Mesenteric fat pad (tissue), 1 donor: Measurements from ENCODE around the gene TAF12. TPM values are rescaled to one million over a fixed set of nuclear protein-coding genes. Genes with fewer than 3 reads are reported as not detected.
"Not testable (repeated sequence)": the region's sequence is repeated elsewhere in the genome, so short reads cannot be mapped to it uniquely, and the experiment has no call there.

Experiments
- DNase-seq: peaks from one replicate; pipeline ENCODE4 v3.0.0-alpha.2; 2020; ENCODE audit warnings: low spot score
- long read RNA-seq: library from polyadenylated mRNA; unstranded; transcript quantifications from one replicate; pipeline ENCODE4 v2.0.0, GENCODE V29; 2020
- total RNA-seq: library from RNA; stranded (reverse); fragmentation: NEBNext Ultra II Directional; extraction: Animal tissue kit (Norgen Biotek cat#: 25700); gene quantifications from one replicate; pipeline ENCODE4 v1.2.1, GENCODE V29; 2021
- donor health status: DM: yes; HTN: yes; CAD: no.

The TAF12 gene, protein sequence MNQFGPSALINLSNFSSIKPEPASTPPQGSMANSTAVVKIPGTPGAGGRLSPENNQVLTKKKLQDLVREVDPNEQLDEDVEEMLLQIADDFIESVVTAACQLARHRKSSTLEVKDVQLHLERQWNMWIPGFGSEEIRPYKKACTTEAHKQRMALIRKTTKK
- total RNA-seq = 21.9 TPM
- long read RNA-seq, transcript TAF12-202 (6 exons, 1,334 nt) = major isoform, 45 of 52 reads
- long read RNA-seq, partial matches to known transcripts = 1 of 52 reads
- long read RNA-seq, other reads (novel, unspliced or antisense) = 5 of 52 reads

DNA sequence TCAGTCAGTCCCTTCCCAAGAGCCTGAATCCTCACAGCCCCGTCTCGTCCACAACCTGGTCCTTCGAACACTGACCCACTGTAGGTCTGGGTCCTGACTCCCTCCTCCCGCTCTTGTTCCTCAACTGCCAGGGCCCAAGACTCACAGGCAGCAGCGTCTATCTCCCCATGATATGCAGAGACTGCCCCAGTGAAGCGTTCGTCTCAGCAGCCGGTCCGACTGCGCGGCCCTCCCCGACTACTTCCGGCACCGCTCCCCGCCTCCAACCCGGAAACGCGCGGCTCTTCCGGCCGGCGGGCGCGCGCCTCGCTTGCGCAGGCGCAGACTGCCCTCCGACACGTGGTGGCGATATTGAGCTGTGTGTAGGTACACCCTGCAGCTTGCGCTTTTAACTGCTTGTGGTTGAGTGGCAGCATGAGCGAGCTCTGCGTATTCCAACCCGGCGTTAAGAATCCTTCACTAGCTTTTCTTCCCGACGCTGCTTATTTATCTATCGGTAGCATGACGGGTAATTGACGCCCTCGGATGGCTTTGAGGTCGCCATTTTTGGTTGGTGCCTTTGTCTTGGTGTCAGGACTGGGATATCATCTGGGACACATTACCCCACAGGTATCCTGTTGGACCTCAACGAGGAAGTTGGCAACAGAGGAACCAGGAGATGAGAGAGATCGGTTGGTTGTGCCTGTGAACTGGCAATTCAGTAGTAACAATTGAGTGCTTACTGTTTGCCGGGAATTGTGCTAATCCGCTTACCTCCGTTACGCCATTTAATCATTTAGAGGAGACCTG lies at the start of gene TAF12:
TSS of gene TAF12 (minus strand) at position 221 of the 789 bp plus-strand sequence. CDS start 20,986 bp downstream, outside the sequence.
- DNase-seq = peak; percentile 98

DNA sequence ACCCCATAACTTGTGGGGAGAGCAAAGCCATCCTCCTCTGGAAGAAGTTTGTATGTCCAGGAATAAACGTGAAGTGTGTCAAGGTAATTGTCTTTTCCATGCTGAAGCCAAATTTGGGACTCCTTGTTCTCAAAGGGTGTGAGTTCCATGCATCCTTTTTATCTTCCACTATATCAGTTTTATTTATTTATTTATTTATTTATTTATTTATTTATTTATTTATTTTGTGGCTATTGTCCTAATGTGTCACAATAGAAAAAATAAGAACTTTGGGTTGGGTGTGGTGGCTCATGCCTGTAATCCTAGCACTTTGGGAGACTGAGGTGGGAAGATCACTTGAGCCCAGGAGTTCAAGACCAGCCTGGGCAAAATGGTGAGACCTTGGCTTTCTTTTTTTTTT lies 48.8 kb upstream of the TAF12 start:
- not testable (repeated sequence) for DNase-seq

DNA sequence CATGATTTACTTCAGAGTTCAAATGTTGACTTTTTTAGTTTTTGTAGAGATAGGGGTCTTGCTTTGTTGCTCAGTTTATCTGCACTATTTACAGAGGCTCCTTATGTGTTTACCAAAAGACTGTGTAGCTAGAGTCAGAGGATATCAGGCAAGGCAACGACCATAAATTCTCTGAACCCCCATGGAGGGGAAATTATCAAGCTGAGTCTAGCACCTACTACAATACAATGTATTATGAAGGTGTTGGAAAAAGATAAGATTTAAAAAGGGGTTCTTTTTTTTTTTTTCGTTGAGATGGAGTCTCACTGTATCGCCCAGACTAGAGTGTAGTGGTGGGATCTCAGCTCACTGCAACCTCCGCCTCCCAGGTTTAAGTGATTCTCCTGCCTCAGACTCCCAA lies 42.1 kb upstream of the TAF12 start:
- no peak for DNase-seq

GRCh38 chr1:28682840-28683239 lies 40.0 kb upstream of the TAF12 start:
- DNase-seq = no peak

DNA sequence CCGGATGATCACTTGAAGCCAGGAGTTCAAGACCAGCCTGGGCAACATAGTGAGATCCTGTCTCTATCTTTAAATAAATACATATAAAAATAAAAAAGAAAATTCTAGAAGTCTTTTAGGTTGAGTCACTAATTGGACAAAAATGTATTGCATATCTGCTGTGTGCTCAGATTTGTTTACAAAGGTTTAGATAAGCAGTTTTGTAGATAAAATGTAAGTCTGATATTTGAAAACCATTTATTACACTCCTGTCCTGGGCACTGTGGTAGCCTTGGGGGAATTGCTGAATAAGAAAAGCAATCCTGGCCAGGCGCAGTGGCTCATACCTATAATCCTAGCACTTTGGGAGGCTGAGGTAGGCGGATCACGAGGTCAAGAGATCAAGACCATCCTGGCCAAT lies 37.3 kb upstream of the TAF12 start:
- DNase-seq = no peak

- DNase-seq = no peak
These were observed 33.0 kb upstream of the TAF12 start for GRCh38 chr1:28675924-28676257.

DNA sequence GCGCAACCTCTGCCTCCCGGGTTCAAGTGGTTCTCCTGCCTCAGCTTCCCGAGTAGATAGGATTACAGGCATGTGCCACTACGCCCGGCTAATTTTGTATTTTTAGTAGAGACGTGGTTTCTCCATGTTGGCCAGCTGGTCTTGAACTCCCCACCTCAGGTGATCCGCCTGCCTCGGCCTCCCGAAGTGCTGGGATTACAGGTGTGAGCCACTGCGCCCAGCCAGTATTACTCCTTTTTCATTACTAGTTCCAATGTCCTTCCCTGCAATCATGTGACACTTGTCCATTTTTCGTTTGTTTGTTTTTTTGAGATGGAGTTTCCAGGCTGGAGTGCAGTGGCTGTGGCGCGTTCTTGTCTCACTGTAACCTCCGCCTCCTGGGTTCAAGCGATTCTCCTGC lies 30.1 kb upstream of the TAF12 start:
- not testable (repeated sequence) for DNase-seq

- no peak for DNase-seq
These were observed 28.4 kb upstream of the TAF12 start for GRCh38 chr1:28671254-28671780.

DNA sequence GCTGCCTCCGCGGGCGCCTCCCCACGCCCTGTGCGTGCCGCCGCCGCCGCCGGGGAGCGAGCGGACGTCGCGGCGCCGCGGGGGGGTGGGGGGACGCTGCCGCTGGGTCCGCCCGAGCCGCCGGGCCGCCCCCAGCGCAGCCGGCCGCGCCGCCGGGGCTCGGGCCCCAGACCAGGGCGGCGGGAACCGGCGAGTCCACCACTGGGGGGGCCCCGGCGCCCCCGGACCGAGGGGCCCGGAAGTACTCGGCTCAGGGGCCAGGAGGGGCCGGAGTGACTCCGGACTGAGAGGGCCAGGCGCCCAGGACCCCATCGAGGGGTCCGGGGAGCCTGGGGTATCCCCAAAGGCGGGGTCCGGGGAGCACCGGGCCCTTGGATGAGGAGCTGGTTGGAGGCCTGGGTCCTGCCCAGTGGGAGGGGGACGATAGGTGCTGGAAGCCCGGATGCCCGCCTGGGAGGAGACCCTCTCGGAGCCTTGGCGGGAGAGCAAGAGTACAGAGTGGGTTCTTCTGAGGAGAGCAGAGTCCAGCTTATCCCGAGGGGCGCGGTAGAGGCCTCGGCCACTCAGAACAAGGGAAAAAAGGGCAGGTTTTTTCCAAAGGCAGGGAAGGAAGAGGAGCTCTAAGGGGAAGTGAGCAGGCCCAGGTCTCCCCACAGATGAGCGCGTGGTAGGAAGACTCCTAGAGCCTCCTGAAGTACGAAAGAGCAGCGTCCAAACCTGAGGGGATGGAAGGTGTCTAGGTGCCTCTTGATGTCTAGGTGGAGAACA lies 26.3 kb upstream of the TAF12 start:
- DNase-seq = no peak

DNA sequence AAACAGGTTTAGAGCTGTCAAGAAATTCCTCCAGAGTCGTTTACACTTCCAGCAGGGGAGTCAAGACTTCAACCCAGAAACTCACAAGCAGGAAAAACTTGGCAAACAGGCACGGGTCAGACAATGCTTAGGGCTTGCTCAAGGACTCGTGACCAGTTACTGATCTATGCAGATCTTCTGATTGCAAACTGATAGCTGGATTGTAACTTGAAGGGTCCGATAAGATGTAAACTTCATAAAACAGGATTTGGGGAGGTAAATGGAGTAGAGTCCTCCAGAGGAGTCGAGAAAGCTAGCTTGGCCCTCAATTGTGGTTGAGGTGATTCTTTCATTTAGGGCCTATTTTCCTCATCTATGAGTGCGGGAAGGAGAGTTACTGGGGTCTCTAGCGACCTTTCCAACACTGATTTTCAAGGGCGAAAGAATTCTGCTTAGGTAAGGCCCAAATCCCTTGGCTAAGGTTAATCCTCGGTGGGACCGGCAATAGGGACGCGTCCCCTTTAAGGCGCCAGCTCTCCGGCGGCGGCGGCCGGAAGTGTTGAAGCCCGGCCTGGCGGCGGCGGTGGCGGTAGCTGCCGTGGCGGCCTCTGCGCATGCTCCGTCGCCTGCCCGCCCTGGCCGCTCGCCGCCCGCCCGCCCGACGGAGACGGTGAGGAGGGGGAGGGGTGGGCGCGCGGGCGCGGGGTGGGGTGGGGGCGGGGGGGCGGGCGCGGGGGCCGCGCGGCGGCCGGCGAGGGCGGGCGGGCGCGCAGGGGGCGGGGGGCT lies 25.5 kb upstream of the TAF12 start, which contains the start of gene GMEB1:
TSS of gene GMEB1 (plus strand) at position 594 of the 765 bp plus-strand sequence. CDS start 14,829 bp downstream, outside the sequence.
- peak; percentile 95 for DNase-seq

GRCh38 chr1:28666806-28667205 lies 23.9 kb upstream of the TAF12 start:
- DNase-seq = no peak

- DNase-seq = no peak
These were observed 21.1 kb upstream of the TAF12 start for GRCh38 chr1:28663871-28664470.

DNA sequence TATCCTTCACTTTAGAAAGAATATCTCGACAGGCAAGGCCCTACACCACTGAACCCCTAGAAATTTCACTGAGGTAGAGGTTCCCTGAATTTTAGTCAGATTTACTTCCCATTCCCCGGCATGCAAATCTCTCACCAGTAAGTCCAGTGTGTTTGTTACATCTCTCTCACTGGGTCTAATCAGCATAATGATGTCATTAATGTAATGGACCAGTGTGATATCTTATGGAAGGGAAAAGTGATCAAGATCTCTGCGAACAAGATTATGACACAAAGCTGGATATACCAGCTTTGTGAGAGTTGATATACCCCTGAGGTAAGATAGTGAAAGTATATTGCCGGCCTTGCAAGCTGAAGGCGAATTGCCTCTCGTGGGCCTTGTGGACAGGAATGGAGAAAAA lies 13.5 kb upstream of the TAF12 start:
- no peak for DNase-seq

- DNase-seq = not testable (repeated sequence)
These were observed 12.8 kb upstream of the TAF12 start for GRCh38 chr1:28655448-28656311.

GRCh38 chr1:28653870-28654269 lies 11.0 kb upstream of the TAF12 start:
- not testable (repeated sequence) for DNase-seq

DNA sequence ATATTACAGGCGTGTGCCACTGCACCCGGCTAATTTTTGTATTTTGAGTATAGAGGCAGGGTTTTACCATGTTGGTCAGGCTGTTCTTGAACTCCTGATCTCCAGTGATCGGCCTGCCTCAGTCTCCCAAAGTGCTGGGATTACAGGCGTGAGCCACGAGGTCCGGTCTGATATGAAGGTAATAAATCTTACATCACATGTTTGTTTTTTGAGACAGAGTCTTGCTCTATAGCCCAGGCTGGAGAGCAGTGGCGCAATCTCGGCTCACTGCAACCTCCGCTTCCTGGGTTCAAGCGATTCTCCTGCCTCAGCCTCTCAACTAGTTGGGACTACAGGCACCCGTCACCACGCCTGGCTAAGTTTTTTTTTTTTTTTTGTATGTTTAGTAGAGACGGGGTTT lies 10.2 kb upstream of the TAF12 start:
- not testable (repeated sequence) for DNase-seq

GRCh38 chr1:28648474-28649198 lies 5.8 kb upstream of the TAF12 start, which contains the start of gene RNU11:
Gene RNU11, plus strand, starts transcription at chr1:28648600.
- DNase-seq = peak; percentile 93

GRCh38 chr1:28648008-28648473 lies 5.2 kb upstream of the TAF12 start:
- peak; percentile 94 for DNase-seq
